Adrenal gland (tissue), 12 donors: Measurements from ENCODE around the gene PLPP1. TPM values are rescaled to one million over a fixed set of nuclear protein-coding genes. Genes with fewer than 3 reads are reported as not detected.

Experiments
- DNase-seq, 7 donors: peaks; one replicate each; pipeline ENCODE4 v3.0.0-alpha.2; 2019 to 2020
- H3K27ac ChIP-seq, 5 donors: fragments of 200-600 bp; sonication (generic) in 4 of 5; 1 replicate in 3 of 5; 2 replicates in 2 of 5; pipeline versions ENCODE4 v1.5.1 to v1.8.0; 2016 to 2020; ENCODE audit warnings: mild to moderate bottlenecking in 1 of 5
- H3K27me3 ChIP-seq: fragments of 200-600 bp; 2 replicates; pipeline ENCODE4 v1.8.0; 2021
- H3K36me3 ChIP-seq, 2 donors: fragments of 200-600 bp; replicated peaks in 1 of 2; 1 replicate in 1 of 2; 2 replicates in 1 of 2; pipeline versions ENCODE4 v1.5.1 to v1.8.0; 2018 to 2022
- H3K4me1 ChIP-seq, 2 donors: fragments of 200-600 bp; replicated peaks in 1 of 2; 1 replicate in 1 of 2; 2 replicates in 1 of 2; pipeline versions ENCODE4 v1.5.1 to v1.8.0; 2018 to 2021
- H3K4me3 ChIP-seq, 4 donors: fragments of 200-600 bp; sonication (generic) in 3 of 4; one replicate each; pipeline ENCODE4 v1.5.1; 2016 to 2018
- H3K9me3 ChIP-seq, 3 donors: fragments of 200-600 bp; sonication (generic) in 1 of 3; replicated peaks in 1 of 3; 1 replicate in 2 of 3; 2 replicates in 1 of 3; pipeline versions ENCODE4 v1.5.1 to v1.8.0; 2016 to 2021
- POLR2A ChIP-seq, 2 donors: fragments of 450-650 bp; IDR thresholded peaks; one replicate each; pipeline ENCODE4 v1.6.1; 2017; ENCODE audit warnings: antibody characterized with exemption in 2 of 2, mild to moderate bottlenecking in 2 of 2, moderate library complexity in 1 of 2
- WGBS, 4 donors: extraction: QIAGEN DNeasy Blood & Tissue Kit in 2 of 4; methylation state at CpG; one replicate each; pipeline versions ENCODE4 v1.1.5 to v1.1.7; 2013 to 2017; 5-methylcytosine and 5-hydroxymethylcytosine counted together
- intact Hi-C, 2 donors: fragments of 100-400 bp; cut with DNase I; formaldehyde crosslinking; loops; one replicate each; pipeline versions ENCODE4 v1.14.1 to v1.15.0; 2022 to 2023
- polyA plus RNA-seq, 3 donors: library from polyadenylated mRNA; stranded (reverse); fragments of 200-250 nt in 2 of 3; fragments of 350-450 nt in 1 of 3; fragmentation: Illumina TruSeq in 1 of 3; extraction: RNeasy Lipid Tissue Mini Kit (QIAGEN cat#74804) in 1 of 3; gene quantifications; one replicate each; pipeline ENCODE4 v1.2.3, GENCODE V29; 2013 to 2014
- total RNA-seq, 9 donors: library from RNA; depleted of rRNA in 4 of 9; stranded (reverse); fragments of >200 nt in 4 of 9; fragments of 120-200 nt in 1 of 9; fragmentation: NEBNext Ultra II Directional in 1 of 9; extraction: Animal tissue kit (Norgen Biotek cat#: 25700) in 1 of 9; gene quantifications; one replicate each; pipeline versions ENCODE4 v1.1.0 to v1.2.4, GENCODE V29; 2013 to 2023
- TF ChIP-seq, protein P1 (sequence below), 6 experiments: fragments of 450-650 bp in 4 of 6; fragments of 200-600 bp in 2 of 6; sonication (generic) in 1 of 6; IDR thresholded peaks; 1 replicate in 5 of 6; 2 replicates in 1 of 6; pipeline versions ENCODE4 v1.5.1 to v1.8.0; 2016 to 2021; ENCODE audit warnings: antibody characterized with exemption in 6 of 6, mild to moderate bottlenecking in 2 of 6, moderate library complexity in 1 of 6
- donor health status: healthy with polysubstance abuse.
- donor health status: Bipolar disorder and iron deficiency.
- donor health status: DM: yes; HTN: yes; CAD: no.
- donor health status: DM: no; HTN: no; CAD: no.
- donor health status: DM: no; HTN: no; CAD: no.
- donor health status: DM: yes; HTN: yes; CAD: no.

Gene PLPP1
- total and polyA plus RNA-seq, 12 donors: 55.2 to 716 (median 124) TPM

DNA sequence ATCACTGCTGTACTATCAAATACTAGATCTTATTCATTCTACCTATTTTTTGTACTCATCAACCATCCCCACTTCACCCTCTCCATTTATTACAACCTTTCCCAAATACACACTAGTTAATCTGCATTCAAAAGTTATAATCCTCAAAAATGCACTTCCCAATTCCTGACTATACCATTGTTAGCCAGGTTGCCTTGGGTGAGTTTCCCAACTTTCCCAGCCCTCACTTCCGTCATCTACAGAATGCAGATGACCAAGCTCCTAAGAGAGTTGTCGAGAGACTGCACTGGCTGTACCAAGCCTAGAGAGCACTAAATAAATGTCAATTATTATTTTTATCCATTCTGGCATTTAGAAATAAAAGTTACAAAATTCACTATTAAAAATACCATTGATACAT lies 11.5 kb downstream of the PLPP1 start:
- no peak for TF ChIP-seq POLR2A (IDR thresholded peaks at IDR 0.05)
- TF ChIP-seq, protein P1, sequence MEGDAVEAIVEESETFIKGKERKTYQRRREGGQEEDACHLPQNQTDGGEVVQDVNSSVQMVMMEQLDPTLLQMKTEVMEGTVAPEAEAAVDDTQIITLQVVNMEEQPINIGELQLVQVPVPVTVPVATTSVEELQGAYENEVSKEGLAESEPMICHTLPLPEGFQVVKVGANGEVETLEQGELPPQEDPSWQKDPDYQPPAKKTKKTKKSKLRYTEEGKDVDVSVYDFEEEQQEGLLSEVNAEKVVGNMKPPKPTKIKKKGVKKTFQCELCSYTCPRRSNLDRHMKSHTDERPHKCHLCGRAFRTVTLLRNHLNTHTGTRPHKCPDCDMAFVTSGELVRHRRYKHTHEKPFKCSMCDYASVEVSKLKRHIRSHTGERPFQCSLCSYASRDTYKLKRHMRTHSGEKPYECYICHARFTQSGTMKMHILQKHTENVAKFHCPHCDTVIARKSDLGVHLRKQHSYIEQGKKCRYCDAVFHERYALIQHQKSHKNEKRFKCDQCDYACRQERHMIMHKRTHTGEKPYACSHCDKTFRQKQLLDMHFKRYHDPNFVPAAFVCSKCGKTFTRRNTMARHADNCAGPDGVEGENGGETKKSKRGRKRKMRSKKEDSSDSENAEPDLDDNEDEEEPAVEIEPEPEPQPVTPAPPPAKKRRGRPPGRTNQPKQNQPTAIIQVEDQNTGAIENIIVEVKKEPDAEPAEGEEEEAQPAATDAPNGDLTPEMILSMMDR (IDR thresholded peaks at IDR 0.05): no peak
- H3K36me3 ChIP-seq: no peaks in the 10 kb centered on the region
- no peak for DNase-seq
- no peaks in the 10 kb centered on the region for H3K9me3 ChIP-seq
- no peak overlapping the region for H3K4me3 ChIP-seq
- intact Hi-C loops: no loop called here
- 83 to 91% (median 85%) methylated on average over 2 of the region's 2 CpGs for WGBS, 4 donors
- no peaks in the 10 kb centered on the region for H3K27me3 ChIP-seq
- H3K27ac ChIP-seq: no peak overlapping the region
- H3K4me1 ChIP-seq: peaks cover 0 to 22% of the 10 kb centered on the region in 2 donors

DNA sequence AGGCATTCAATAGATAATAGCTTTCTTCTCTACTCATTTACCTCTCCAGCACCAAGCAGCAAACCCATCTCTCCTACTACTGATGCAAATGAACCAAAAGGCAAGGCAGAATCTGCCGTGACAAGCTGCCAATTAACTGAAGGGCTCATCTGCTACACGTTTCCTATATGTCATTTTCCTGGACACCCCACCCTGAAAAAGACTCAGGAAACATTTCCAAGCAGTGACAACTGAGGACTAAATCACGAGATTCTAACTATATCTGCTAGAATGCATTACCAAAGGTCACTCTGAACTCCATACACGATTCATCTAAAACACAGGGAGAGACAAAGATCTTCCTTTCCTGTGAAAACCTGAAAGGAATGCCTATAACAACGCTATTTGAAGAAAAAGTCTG lies 12.9 kb downstream of the PLPP1 start:
- 56 to 63% (median 60%) methylated on average over 5 of the region's 5 CpGs for WGBS, 4 donors
- DNase-seq: no peak
- H3K36me3 ChIP-seq: no peaks in the 10 kb centered on the region
- no peak for TF ChIP-seq POLR2A (IDR thresholded peaks at IDR 0.05)
- TF ChIP-seq, protein P1 (IDR thresholded peaks at IDR 0.05): no peak
- H3K9me3 ChIP-seq: no peaks in the 10 kb centered on the region
- H3K27me3 ChIP-seq: no peaks in the 10 kb centered on the region
- intact Hi-C loops: no loop called here
- no peak overlapping the region for H3K4me3 ChIP-seq
- H3K27ac ChIP-seq: no peak overlapping the region
- peaks cover 0 to 25% of the 10 kb centered on the region in 2 donors for H3K4me1 ChIP-seq

DNA sequence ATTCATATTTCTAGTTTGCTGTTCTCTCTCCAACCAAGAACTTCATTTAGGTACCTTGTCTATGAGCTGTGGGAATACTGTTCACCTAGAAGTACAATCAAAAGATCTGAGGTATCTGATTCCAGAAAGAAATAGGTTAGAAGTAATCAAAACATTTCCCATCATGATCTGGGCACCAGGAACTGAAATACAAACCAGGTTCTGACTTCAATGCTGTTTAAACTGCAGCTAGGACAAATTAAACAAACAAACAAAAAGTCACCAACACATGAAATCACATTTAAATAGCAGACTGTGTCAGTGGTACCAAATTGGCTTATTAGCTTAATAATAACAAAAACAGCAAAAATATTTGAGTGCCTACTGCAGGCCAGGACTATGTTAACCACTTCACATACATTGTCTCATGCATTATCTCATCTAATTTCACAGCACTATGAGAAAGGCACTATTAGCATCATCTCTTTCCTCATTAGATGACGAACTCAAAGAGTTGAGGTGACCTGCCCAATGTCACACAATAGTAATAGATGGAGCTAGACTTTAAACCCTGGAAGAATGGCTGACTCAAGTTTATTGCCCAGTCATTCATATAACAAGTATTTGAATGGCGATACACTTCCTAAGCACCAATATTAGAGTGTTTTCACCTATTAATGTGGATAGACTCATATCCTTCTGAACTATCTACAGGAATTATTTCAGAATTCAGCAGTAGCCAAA lies 14.5 kb downstream of the PLPP1 start:
- Histone ChIP-seq H3K27ac (no peak overlapping the region), H3K4me3 (no peak overlapping the region), H3K27me3 (no peaks in the 10 kb centered on the region), H3K4me1 (peaks cover 0 to 28% of the 10 kb centered on the region in 2 donors), H3K9me3 (no peaks in the 10 kb centered on the region), H3K36me3 (no peaks in the 10 kb centered on the region)
- intact Hi-C loops: no loop called here
- TF ChIP-seq POLR2A (IDR thresholded peaks at IDR 0.05): no peak
- TF ChIP-seq, protein P1 (IDR thresholded peaks at IDR 0.05): no peak
- no peak for DNase-seq
- WGBS, 4 donors: 77 to 90% (median 86%) methylated on average over 2 of the region's 2 CpGs

DNA sequence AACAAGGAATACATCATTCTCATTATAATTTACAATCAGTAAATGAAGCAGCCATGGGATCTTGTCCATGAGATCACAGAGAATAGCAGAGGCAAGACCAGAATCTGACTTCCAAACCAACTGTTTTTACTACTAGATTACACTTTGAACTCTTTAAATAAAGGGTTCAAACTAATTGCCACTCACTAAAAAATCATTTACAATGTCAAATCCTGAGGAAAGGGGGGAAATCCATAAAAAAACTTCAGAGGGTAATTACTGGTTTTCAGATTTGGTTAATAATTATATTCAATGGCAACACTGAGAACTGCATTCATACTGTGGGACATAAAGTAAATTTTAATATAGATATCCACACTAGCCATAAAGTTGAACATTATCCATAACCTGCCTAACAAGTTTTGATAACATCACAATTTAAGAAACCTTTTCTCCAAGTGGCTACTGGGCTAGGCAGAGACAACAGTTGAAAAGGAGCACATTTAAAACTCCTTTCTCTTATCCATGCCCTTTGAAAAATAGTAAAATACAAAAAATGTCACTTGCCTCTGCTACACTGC lies 15.9 kb downstream of the PLPP1 start:
- DNase-seq: no peak
- H3K36me3 ChIP-seq: no peaks in the 10 kb centered on the region
- peaks cover 0 to 22% of the 10 kb centered on the region in 2 donors for H3K4me1 ChIP-seq
- H3K27me3 ChIP-seq: no peaks in the 10 kb centered on the region
- no peak overlapping the region for H3K4me3 ChIP-seq
- no peak overlapping the region for H3K27ac ChIP-seq
- TF ChIP-seq, protein P1 (IDR thresholded peaks at IDR 0.05): no peak
- no peak for TF ChIP-seq POLR2A (IDR thresholded peaks at IDR 0.05)
- H3K9me3 ChIP-seq: no peaks in the 10 kb centered on the region
- intact Hi-C loops: no loop called here
